NCI-H1092 treated with DMSO at 0.1 percent for 48 hours (cell line): Measurements from ENCODE around the gene RSPO3.

Experiments used
- DNase-seq: peaks from one replicate; lab custom pipeline; 2025; lab: John Stamatoyannopoulos, UW

Gene RSPO3

DNA sequence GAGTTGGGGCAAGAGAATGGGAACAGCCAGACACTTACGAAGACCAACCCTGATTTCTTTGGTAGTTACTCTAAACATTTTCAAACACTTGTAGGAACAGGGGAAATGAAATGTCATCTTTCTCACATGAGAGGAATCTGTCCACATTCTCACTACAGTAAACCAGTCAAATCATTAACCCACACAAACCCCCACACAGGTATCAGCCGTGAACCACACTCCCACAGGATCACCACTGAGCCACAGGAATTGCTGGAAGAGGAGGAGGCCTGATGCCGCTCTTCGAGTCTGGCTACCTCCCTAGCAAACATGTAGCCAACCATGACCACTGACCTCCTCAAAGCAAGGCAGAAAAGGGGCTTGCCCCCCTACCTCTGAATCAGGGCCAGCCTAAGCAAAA, 6.9 kb upstream of the RSPO3 start:
- no peak for DNase-seq

DNA sequence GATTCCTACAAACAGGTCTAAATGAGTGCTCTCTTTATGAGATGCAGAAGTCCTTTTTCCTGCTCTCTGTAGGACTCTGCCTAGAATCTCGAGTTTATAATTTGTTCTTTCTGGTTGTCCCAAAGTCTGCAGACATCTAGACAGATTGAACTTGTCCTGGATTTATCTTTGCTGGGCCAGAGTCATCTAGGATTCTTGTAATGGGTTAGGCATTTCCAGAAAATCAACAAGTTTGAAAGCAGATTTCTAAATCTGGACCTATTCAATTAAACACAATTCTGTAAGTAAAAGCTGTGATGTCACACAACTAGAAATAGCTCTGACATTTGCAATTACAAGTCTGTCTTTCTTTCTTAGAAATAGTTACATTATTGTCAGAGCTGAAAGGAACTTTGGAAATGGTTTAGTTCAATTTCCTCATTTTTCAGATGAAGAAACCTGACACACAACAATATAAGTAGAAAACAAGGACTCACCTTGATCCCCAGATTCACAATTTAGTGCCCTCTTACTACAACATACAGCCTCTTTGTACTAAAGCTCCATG, 4.2 kb upstream of the RSPO3 start:
- no peak for DNase-seq

DNA sequence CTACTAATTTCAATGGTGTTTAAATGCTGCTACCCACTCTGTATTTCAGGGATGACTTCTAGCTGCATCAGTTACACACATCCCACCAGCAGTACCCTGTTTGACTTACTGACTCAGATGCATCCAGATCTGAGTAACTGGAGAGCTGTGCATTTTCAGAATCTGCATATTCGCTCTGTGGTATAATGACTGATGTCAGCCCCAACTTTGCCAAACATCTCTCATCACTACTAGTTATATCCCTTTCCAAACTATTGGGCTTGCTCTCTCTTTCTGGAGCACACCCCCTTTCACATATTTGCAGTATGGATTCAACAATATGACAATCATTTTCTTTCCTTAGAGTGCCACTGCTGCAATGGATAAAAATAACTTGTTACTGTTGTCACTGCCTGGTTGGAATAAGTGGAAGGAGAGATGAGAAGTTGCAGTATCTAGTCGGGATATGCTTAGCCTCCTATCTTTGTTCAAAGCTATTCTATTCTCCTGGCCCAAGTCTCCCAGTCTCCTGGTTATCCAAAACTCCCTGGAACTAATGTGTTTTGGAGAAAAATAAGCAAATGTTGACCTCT, 3.3 kb upstream of the RSPO3 start:
- DNase-seq = no peak

DNA sequence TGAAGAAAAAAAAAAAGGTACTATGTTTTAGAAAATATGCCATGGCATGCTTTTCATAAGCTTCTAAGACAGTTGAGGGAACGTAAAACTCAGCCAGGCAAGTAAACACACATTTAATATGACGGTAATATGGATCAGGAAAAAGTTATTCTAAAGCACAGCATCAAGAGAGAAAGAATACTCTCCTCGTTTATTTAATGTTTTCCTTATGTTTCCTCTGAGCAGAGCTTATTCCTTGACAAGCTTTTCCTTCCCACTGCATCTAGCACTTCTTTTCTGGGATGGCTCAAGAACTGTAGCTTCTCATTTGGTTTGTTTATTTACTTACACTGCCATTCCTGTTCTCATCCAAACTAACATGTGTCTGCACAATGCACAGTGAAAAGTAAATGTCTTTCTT, 2.7 kb upstream of the RSPO3 start:
- no peak for DNase-seq

DNA sequence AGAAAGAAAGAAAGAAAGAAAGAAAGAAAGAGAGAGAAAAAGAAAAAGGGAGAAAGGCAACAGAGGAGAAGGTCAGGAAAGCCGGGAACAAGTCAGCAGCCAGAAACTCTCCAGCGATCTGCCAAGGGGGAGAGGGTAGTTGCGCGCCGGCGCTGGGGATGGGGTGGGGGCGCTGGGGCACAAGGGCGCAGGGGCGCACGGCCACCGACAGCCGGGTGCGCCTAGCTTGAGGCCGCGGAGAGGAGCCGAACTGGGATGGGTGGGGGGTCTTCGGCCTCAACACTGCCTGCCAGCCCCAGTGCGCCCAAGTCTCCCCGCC, 533 bp upstream of the RSPO3 start:
- no peak for DNase-seq

DNA sequence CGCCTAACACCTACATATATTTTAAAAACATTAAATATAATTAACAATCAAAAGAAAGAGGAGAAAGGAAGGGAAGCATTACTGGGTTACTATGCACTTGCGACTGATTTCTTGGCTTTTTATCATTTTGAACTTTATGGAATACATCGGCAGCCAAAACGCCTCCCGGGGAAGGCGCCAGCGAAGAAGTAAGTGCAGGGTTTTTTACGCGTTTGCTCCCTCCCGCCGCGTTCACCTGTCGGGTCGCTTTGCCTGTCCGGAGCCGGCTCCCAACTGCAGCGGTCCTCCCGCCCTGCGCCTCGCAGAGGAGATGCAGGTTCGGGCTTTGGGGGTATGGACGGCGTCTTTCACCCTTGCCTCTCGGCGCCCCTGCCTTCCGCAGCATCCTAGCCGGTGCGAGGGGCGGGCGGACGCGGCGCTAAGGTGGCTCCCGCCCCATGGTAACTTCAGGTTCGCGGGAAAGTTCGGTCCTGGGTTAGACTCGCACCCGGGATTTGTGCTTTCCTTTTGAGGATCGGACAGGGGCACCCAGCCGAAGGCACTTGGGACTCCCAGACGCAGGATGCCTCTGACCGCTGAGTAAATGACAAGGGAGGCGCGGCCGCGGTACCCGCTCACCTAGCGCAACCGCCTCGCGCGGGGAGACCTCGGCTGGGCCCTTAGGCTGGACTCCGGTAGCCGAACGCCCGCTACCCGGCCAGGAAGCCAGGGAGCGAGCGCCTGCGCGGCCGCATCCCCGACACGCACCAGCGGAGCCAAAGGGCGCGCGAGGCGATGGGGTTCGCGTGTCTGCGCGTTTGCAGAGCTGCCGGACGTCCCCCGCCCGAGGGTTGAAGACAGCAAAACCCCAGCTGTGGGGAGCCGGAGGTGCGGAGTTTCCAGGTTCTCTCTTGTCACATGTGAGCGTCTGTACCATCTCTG, 891 bp downstream of the RSPO3 start:
- DNase-seq = peak; percentile 44

DNA sequence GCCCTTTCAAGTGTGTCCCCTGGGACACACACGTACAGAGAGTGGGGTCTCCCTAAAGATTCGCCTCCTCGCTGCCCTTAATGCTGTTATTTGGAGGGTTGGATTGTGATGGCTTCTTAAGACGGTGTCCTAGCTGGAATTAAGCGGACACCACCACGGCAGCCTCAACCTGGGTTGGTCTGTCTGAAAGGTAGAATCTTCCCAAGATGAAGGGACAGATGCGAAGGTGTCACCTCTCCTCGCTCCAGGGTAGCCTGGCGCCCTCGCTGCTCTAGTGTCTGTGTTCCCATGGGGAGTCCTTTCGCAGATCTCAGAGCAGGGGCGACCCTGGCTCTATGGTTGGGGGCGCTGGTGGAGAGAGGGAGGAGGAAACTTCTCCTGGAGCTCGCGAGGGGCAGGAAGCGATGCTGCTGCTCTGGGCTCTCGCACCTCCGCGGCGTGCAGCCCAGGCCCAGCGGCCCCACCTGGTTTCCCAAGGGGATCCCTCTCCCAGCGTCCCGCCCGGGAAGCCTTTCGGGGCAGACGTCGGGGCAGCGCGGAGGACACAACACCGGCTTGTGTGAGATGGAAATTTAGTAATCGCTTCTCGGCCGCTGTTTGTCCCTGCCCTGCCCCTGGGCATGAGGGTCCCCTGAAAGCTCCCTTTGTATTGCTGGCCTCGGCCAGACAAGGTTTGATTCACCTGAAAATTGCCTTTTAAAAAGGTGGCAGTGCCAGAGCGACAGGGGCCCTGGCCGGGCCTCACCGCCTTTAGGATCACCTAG, 1.7 kb downstream of the RSPO3 start:
- DNase-seq = peak; percentile 5

DNA sequence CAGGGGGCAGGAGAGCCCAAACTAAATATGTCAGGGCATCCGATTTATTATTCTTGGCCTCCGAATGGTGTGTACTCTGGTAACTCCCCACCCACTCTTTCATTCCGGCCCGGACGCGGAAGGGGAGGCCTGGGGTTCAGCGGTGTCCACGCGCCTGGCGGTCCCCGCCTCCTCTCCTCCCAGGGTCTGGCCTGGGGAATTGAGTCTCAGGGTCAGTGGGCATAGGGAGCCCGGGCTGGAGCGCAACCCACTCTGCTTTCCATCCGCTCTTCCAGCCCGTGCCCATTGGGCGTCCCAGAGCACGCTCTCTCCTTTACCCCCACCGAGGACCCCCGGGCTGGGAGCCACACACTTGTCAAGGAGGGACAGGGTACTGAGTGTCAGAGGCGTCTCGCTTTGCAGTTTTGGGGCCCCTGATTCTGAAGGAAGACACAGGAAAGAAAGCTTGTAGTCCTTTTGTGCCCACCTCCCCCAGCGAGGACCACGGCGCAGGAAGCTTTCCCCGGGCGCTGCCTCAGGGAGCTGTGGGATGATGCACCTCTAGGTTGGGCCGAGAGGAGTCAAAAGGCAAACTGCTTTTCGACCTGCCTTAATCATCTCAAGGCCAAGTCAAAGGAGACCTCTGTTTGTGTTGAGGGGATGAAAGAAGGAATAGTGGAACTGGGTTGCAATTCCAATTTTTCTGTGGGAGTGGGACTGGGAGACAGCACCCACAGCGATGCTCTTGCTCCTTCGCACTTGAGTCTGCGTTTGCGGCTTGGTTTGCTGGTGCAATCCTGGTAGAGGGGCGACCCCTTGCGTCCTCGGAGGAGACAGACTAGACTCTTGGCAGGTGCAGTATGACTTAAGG, 2.5 kb downstream of the RSPO3 start:
- peak; percentile 67 for DNase-seq

DNA sequence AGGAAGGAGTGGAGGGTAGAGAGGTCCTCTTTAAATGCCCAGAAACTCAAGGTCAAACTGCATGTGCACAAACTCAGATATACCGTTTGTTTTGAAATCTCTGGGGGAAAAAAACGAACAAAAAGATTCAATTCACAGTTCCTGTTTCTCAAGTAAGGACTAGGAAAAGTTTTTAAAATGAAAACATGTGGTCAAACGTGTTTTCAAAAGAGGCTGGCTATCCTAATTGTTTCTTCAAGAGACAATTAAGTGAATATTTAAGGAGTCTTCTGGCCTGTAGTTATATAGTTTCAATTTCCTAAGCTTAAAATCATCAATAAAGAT, 3.1 kb downstream of the RSPO3 start:
- DNase-seq = no peak

DNA sequence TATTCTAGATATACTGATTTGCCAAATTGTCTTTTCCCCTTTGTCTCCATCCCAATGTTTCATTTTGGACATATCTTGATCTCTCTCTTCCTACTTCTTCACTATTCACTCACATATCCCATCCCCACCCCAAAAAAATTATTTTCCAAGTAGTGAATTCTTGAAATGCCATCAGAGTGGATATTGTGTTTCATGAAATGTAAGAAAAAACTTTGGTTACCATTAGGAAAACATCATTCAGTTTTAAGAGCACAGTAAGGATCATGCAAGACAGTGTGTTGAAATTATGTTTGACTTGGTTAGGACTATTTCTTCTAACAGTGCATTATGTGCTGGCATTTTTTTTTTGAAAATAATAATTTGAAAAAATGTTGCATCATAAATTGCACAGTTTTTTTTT, 5.7 kb downstream of the RSPO3 start:
- DNase-seq = no peak

DNA sequence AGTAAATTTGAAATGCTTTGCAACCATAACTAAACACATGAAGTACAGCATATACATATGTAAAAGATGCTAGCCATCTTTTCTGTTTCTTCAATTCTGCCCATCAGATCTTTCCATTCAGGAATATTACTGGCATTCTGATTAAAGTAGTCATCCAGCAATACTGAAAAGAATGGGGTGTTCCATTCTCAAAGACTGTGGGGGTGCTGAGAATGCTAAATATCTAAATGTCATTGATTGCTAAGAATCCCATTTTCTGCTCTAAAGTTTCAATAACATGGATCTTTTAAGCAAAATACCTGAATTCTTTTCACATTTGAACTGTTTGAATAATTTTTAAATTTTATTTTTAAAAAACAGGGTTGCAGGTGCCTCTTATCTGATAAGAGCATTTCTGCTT, 6.2 kb downstream of the RSPO3 start:
- DNase-seq = no peak

DNA sequence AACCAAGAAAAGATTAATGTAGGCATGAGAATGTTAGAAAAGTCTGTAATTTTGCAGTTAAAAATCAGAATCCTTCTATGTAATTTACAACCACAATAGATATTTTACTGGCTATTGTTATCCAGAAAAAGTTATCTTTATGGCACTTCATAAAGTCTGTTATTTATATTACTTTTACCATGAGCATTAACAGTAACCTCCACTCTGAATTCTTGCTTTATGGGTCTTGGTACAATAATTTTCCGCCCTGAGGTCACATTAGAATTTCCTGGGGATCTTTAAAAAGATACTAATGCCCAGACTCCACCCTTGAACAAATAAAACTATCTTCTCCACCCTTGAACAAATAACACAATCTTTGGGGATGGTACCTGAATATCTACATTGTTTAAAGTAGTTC, 9.6 kb downstream of the RSPO3 start:
- DNase-seq = no peak

DNA sequence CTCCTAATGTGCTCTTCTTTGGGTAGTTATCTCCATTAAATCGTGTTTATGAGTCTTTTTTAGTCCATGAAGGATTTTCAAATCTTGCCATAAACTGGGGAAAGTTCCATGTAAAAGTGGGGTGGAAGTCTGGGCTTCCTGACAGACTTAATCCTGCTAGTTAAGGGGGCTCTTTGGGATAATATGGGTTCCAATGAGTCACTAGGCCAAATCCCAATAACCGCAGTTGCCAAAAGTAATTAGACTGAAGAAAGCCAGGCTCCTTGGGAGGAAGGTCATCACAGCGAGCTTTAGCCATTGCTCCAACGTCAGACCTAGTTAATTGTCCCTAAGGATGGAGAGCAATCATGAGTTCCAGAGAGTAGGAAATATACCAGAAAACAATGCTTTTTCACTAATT, 10.8 kb downstream of the RSPO3 start:
- no peak for DNase-seq

DNA sequence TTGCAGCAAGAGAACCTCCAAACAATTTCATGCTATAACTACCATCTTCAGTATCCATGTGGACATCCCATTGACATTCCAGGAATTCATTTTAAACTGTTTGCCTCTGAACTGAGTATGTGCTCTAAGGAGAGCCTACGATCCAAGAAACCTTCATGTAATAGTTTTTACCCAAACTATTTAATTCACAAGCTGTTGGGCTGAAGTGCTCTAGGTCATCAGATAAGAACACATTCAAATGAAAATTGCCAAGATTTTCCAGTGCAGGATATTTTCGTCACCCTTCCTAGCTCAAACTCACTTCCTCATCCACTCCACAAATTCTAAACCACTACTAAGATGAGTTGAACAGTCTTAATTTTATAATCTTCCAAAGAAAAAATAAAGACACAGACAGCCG, 12.8 kb downstream of the RSPO3 start:
- DNase-seq = no peak

DNA sequence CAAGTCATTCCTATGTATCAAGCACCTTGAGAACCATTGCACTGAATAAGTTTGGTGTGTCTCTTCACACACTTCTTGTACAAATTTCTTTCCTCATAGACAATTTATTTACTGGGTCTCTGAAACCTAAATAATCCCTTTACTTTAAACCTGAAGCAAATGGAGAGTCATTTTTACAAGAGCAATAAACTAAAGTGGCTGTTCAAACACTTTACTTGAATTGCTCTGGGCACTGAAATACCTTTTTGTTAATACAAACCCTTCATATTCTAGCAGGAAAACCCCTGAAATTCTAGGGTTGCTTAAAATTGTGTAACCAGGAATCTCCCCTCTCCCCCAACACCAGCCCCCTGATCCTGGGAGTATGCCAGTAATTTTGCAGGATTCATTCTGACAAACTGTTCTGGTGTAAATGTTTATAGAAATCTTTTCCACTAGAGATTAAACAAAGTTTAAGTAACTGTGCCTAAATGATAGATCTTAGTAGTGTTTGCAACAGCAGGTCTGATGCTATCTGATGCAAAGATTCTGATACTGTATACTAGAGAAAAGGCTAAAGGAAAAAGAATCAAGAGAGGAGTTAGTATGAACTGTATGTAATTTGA, 13.4 kb downstream of the RSPO3 start:
- DNase-seq = peak; percentile 32

DNA sequence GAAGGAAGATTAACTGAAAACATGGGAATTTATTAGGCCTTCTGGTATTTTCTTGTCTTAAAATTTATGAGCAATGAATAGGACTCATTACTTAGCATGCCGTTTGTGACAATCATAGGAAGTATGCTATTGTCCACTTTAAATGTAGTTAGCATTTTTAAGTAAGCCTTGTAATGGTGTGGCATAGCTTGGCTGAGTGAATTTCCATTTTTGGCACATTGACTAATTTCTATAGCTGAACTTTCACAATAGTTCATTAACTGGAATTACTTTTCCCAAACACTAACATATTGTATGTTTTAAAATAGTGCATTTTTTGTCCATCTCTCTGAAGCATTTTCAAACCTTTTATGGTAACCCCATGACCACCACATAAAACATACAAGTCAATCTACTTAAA, 15.7 kb downstream of the RSPO3 start:
- DNase-seq = no peak

DNA sequence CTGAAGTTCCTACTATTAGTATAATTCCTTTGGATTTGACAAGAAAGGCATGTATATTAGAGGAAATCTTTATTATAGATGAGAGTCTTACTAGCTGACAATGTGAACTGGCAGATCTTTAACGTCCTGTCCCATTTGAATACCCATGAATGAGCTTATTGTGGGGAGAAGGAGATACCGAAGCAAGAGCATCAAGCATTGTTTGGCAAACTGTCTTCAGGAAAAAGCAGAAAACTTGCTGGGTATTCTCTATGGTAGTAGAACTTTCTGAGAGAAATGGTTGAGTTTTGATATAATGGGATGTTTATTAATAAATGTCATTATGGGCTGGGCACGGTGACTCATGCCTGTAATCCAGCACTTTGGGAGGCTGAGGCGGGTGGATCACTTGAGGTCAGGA, 18.3 kb downstream of the RSPO3 start:
- DNase-seq = no peak

DNA sequence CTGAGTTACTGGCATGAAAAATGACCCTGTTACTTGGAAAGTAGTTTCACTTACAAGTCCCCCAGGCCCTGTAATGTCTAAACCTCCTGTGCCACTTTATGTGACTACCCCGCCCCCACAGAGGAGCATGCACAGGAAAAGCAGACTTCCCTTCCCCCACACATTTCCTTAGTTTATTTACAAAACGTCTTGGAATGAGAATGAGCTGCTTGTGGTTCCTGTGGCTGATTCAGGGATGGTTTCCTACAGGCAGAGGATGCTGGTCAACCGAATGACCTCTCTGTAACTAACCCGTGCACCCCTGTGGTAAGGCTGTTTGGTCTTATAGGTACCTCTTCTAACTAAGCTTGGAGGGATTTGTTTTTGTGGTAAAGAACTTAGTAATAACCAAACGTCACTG, 28.5 kb downstream of the RSPO3 start:
- no peak for DNase-seq

DNA sequence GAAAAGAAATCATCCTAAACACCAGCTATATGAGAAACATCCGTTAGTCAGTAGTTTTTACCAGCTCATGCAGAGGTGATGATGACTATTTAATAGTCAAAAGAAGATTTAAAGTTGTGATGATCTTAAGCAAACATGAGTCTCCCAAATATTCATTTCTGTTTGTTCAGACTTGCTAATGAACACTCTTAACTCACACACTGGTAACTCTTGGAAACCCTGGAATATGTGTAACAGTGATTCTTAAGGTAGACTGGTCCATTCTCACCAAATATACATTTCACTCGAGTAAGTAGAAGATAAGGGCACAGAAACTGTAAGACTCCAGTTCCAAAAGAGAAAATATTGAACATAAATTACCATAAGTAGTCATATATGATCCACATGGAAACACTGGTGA, 29.1 kb downstream of the RSPO3 start:
- DNase-seq = no peak

DNA sequence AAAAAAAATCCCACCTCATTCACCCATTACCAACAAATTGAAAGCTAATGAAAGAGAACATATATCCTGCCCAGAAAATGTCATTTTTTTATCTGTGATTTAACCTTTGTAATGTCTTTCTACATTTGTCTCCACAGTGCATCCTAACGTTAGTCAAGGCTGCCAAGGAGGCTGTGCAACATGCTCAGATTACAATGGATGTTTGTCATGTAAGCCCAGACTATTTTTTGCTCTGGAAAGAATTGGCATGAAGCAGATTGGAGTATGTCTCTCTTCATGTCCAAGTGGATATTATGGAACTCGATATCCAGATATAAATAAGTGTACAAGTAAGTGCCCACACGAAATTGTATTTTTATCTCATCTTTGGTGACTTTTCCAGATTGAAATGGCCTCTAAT, 30.0 kb downstream of the RSPO3 start:
- DNase-seq = peak; percentile 6

DNA sequence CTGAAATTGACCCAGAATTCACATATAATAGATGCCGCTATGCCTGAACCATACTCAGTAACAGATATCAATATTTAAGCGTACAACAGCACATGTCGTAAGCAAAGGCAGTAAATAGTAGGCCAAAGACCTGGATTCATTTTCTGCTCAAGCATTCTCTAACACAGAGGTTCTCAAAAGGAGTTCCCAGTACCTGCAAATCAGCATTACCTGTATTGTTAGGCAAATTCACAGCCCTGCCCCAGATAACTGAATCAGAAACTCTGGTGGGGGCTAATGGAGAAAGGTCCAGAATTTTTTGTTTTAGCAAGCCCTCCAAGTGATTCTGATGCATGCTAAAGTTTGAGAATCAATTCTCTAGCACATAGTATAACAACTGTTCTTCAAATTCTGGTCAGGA, 36.0 kb downstream of the RSPO3 start:
- no peak for DNase-seq

DNA sequence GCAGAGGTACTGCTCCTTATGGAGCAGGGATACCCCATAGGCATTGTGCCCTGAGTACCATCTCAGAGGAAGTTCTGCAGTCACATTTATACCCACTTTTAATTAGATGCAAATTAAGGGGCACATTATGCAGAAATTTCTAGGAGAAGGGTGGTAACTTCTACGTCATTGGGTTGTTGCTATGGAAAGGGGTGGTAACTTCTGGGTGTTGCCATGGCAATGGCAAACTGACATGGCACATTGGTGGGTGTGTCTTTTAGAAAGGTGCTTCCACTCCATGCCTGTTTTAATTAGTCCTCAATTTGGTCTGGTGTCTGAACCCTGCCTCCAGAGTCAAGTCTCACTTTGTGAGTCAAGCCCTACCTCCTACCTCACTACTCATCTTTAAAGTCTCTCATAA, 42.0 kb downstream of the RSPO3 start:
- DNase-seq = no peak
